HT-29 (cell line): ENCODE measurements around the gene SARS1. TPM values are rescaled to one million over a fixed set of nuclear protein-coding genes. Genes with fewer than 3 reads are reported as not detected.
"Not testable (repeated sequence)": the region's sequence is repeated elsewhere in the genome, so short reads cannot be mapped to it uniquely, and the experiment has no call there.

ENCODE experiments used
- DNase-seq: peaks from one replicate; pipeline ENCODE4 v3.0.0-alpha.2; 2015; ENCODE audit warnings: low spot score
- total RNA-seq: library from RNA; depleted of rRNA; stranded (reverse); fragments of >200 nt; shearing (Covaris generic); gene quantifications from 2 replicates; pipeline ENCODE4 v1.2.3, GENCODE V29; 2014

Gene SARS1
- total RNA-seq, 1 experiment from 2014 or later, result 109 TPM

DNA sequence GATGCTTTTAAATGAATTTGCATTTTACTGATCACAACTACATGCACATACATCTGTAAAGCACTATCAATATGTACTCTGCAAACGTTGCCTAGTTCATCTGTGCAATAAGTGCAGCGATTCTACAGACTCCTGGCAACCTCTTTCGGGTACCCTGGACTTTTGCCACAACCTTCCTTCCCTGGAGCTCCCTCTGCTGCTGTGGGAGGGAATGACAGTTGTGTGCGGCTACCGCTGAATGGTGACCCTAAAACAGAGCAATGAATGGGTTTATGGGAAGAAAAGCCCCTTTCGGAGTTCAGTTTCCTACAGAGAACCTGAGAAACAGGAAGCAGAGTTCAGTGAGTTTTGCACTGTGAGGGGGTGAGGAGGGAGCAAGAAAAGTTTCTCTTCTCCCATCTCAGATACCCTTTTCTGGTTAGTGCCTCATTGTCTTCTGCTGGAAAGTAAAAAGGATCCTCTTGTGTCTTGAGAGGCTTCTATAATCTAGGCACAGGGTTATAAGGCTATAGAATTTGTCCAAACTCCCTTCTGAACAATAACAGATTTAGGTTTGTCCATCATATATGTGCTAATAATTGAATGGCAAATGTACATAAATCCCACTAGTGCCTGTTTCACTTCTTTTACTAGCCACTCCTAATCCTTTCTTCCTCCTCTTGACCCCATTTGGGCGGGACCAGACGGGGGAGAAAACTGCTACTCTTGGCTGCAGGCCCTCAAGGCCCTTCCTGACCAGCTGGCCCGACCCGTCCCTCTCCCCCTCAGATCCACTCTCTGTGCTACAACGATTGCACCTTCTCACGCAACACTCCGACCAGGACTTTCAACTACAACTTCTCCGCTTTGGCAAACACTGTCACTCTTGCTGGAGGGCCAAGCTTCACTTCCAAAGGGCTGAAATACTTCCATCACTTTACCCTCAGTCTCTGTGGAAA lies 19.8 kb upstream of the SARS1 start:
- peak; percentile 77 for DNase-seq

DNA sequence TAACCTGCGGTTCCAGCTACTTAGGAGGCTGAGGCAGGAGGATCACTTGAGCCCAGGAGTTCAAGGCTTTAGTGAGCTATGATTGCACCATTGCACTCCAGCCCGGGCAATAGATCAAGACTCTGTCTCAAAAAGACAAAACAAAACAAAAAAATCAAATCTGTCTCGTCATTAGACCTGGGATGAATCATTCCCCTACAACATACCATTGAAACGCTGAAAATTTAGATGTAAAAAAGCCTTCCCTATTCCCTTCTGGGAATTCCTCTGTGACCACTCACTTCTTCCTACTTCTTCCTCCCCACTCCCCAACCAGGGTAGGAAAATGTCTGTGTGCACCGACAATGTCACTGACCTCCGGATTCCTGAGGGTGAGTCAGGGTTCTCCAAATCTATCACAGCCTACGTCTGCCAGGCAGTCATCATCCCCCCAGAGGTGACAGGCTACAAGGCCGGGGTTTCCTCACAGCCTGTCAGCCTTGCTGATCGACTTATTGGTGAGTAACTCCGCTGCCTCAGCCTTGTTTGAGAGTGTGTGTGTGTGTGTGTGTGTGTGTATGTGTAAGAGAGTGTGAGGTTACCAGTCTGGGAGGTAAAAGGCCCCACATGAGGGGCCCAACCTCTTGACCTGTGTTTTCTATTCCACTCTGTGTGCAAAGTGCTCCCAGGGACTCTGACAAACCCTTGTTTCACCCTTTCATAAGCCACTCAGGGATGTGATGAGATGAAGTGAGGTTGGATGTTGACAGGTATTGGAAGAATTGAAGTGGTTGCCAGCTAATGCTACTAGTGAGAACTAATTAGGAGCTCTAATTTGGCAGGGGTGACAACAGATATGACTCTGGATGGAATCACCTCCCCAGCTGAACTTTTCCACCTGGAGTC lies 16.3 kb upstream of the SARS1 start:
- DNase-seq, result no peak

DNA sequence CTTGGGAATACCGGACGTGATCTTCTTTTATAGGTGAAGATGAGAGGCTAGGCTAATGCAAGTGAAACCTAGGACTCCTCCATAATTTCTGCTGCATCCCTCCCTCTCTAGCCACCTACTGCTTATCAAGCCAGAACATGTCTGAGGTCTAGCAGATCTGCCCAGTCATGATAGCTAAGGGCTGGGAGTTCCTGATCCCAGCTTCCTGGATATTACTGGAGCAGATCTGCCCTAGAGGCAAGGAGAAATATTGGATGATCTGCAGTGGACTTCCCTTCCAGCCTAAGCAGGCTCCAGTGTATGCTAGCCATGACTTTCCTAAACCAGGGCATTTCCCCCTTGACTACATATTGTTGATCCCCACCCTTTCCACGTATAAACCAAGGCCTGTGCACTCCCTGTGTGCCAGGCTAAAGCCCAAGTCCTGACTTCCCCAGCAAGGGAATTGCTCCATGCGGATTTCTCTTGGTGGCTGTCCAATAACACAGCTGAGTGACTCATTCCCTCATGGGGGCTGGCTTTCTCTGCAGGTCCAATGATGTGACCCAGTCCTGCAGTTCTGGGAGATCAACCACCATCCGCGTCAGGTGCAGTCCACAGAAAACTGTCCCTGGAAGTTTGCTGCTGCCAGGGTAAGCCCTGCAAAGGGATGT lies 15.5 kb upstream of the SARS1 start:
- no peak for DNase-seq

DNA sequence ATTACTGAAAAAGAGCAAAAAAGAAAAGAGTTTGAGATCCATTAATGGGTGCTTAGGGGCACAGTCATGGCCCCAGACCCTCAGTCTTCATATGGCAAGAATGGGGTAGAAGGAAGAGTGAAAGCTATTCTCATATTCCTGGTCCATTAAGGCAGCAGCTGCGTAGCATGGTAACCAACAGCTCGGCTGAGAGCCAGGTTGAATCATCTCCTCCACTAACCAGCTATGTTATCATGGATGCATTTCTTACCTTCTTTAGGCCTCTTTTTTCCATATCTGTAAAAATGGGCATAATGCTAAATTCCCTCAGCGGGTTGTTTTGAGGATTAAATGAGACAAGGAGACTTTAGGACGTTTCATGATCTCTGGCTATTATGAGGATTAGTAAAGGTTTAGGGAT lies 15.0 kb upstream of the SARS1 start:
- no peak for DNase-seq

DNA sequence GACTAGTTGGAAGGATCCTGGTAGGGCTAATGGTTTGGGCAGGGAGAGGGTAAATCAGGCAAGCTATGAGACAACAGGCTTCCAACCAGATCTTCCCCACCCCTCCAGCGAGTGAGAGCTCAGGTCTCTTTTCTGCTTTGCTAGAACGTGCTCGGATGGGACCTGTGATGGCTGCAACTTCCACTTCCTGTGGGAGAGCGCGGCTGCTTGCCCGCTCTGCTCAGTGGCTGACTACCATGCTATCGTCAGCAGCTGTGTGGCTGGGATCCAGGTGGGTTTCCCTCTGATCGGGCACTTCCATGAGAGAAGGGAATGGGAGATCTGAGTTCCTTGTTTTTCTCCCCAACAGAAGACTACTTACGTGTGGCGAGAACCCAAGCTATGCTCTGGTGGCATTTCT lies 14.0 kb upstream of the SARS1 start:
- DNase-seq, result no peak

DNA sequence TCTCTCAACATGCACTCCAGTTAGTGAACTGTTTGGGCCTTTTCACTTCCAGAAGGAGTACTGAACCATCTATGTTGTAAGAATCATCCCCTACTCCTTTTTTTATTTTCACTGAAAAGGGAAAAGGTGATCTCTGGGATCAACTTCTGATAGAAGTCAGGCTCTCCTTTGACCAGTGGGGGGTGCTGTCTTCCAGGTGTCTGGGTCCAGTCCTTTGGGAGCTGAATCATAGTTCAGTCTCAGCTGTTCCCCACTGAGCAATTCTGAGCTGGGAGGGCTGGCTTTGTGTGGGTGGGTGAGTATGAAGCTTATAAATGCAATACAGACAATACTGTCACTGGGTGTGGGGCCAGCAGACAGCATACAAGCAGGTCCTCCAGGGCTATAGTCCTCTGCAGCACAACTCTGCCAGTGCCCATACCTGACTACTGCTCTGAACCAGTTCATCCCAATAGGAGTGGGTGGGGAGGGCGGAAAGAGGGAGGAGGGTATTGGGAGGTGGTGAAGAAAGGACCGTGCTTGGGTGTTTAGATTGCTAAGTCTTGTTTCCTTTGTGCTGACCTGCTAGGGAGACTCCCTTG lies 12.5 kb upstream of the SARS1 start:
- peak; percentile 46 for DNase-seq

DNA sequence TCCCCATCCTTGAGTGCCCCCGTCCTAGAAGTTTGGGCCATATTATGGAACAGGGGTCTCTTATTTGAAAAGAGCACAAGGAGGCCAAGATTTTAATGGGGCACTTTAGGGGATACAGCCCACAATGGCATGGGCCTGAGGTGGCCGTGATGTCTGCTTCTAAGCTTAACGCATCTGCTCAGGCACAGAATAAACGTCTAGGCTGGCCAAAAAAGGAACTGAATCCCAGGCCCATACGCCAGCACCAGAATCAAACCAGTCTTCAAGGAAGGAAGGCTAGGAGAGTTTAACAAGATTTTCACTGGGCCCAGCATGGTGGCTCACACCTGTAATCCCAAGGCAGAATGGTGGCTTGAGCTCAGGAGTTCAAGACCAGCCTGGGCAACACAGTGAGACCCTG lies 9.2 kb upstream of the SARS1 start:
- no peak for DNase-seq

DNA sequence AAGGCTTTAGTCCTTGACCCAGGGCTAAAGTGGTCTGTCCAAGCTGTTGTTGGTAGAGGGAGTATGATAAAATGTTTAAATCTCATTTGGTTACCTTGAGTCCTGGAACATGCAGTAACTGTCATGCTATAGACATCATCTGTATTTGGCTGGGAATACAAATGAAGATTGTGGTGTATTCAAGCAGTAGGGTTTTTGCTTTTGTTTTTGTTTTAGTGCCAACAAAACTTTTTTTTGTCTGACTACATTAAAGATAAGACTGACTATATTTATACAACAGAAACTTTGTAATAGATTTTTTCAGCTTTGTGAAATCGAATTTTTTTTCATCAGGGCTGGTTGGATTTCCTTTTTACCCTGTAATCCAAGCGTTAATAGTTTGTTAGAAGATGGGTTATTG lies 7.4 kb upstream of the SARS1 start:
- no peak for DNase-seq

DNA sequence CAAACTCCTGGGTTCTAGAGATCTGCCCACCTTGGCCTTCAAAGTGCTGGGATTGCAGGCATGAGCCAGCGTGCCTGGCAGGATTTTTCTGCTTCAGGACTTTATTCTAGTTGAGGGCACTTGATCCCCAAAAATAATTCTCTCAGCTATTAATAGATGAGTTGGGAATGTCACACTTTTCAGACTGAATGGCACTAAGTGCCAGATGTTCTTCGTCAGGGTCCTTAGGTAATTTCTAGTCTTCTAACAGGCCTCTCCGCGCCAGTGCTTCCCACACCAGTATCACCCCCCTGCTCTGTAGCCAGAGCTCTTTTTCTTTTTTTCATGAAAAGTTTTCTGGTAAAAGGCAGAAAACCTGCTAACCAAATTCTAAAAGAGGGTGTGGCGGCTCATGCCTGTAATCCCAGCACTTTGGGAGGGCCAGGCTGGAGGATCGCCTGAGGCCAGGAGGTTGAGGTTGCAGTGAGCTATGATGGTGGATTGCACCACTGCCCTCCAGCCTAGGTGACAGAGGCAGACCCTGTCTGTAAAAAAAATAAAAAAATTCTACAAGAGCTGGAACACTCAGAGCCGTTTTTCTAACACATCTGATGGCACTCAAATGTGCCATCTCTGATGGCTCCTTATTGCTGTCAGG lies 6.1 kb upstream of the SARS1 start:
- DNase-seq, result no peak

DNA sequence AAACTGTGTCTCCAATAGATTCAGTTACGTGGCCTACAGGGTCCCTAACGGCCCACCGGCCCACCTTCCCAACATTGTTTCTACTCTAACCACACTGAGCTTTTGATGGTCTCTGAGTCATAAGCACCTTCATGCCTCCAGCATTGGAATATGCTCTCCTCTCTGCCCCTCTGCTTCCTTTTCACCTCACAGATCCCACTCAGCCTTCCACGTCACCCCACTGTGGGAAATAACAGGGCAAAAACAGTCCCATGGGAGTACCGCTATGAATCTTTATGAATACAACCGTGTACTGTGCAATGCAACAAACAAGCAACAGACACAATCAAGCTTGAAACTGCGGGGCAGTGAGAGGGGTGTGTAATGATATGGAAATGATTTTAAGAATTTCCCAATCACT lies 5.3 kb upstream of the SARS1 start:
- DNase-seq, result no peak

DNA sequence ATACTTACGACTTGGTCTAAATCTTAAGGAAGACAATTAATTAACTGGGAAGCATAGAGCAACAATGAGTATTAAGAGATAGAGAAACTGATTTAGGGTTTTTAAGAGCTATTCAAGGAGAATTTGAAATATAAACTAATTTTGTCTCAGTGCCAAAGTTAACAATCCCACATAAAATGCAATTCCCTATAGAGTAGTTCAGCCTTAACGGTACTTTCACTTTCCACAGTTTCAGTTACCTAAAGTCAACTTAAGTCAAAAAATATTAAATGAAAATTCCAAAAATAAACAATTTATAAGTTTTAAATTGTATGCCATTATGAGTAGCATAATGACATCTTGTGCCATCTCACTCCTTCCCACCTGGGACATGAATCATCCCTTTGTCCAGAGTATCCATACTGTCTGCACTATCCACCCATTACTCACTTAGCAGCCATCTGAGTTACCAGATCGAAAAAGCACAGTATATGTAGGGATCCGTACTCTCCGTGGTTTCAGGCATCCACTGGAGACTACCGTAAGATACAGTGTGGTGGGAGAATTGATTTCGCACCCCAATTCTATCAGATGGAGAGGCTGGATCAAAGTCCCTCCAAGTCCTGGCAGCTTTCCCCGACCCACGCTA lies 4.8 kb upstream of the SARS1 start:
- DNase-seq, result no peak

DNA sequence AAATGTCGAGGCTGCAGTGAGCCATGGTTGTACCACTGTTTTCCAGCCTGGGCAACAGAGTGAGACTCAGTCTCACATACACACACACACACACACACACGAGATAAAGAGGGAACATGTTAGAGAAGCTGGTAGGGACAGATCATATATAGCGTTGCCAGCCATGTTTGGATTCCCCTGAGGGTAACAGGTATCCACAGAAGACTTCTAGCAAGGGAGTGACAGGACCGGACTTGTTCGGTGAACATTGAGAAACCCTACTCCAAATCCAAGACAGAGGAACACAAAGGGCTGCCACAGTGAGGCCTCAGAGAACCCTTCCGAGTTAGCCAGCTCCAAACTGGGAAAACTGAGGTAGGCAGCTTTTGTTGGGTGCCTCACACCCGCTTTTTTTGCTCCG lies 3.7 kb upstream of the SARS1 start:
- DNase-seq, result no peak

DNA sequence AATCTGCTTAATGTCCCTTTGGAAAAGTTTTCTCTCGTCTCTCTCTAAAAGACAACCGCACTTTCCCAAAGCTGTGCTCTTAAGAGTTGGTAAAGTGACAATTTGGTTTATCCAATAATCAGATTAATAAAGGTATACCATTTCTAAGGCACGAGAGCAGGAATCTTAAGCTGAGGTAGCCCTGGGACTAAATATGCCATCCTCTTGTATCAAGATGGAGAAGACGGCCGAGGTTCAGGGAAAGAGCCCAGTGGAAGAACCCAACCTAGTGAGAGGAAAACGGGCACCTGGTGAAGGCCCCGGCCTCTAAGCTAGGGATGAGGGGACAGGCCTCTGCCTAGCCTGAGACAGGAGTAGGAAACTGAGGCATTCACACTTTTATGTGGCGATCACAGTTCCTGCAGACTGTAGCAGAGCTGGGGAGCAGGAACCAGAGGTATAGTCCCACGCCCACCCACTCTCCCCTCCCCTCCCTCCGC lies 334 bp upstream of the SARS1 start:
- no peak for DNase-seq

DNA sequence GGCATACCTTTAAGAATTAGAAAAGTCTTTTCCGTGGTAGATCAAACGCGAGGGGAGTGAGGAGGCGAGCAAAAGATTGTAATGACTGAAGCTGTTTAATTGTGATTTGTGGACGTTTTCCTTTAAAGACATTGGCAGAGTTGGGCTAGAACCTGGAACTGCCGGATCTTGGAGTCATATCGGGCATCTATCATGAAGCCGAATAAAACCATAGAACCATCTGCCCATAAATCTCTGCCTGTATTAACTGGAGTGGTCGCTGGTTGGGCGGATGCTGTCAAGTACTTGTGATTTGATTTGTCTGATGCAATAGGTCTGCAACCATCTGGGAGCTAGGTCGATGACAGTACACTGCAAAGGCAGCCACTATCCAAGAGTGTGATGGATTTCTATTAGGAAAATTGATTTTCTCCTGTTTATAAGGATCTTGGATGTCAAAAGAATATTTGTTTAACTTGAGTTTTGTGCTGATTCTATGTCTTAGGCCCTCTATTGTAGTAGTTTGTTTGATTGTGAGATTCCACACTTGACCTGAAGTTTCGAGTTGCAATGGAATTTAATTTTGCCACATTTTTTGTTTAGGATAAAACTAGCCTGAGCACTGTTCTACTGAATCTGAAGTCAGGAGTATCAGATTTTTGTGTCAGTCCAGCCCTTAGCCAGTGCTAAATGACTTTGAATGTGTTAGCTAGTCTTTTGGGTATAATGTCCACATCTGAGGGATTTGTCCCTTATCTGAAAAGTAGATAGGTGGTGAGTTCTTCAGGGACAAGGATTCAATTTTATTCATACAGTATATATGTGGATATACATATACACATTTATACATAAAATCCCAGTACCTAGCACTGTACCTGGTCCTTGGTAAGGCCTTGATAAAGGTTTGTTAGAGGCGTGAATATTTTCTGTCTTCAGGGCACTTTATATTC lies 1.2 kb downstream of the SARS1 start:
- peak; percentile 62 for DNase-seq

DNA sequence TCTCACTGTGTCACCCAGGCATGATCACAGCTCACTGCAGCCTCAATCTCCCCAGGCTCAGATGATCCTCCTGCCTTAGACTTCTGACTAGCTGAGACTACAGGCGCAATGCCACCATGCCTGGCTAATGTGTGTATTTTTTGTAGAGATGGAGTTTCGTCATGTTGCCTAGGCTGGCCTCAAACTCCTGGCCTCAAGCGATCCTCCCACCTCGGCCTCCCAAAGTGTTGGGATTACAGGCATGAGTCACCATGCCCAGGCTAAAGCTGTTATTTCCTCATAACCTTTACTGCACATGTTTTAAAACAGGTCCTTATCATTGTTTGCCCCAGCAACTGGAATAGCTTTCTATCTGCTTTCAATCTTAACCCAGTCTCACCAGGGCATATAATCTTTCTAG lies 2.9 kb downstream of the SARS1 start:
- no peak for DNase-seq

DNA sequence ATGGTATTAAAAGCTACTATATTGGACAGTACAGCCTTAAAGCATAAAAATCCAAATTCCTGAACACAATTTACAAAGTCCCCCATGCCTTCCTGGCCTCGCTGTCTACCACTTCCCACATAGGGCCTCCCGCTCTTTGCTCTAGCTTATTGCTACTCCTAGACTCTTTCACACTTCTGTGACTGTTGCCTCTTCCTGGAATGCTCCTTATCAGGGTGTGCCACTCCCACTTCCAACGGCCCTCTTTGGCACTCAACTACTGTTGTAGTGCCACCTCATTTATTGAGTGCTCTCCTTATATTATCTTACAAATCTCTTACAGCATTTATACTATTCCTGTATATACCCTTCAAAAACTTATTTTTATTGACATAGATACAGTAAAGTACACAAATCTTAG lies 4.8 kb downstream of the SARS1 start:
- DNase-seq, result no peak

DNA sequence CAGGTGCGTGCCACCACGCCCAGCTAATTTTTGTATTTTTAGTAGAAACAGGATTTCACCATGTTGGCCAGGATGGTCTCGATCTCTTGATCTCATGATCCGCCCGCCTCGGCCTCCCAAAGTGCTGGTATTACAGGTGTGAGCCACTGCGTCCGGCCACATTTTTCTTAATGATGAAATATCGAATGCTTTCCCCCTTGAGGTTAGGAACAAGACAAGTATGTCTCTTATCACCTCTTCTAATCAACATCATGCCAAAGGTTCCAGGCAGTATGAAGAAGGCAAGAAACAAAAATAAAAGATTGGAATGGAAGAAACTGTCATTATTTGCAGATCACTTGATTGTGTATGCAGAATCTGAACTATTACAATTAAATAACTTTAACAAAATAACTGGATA lies 7.5 kb downstream of the SARS1 start:
- not testable (repeated sequence) for DNase-seq

DNA sequence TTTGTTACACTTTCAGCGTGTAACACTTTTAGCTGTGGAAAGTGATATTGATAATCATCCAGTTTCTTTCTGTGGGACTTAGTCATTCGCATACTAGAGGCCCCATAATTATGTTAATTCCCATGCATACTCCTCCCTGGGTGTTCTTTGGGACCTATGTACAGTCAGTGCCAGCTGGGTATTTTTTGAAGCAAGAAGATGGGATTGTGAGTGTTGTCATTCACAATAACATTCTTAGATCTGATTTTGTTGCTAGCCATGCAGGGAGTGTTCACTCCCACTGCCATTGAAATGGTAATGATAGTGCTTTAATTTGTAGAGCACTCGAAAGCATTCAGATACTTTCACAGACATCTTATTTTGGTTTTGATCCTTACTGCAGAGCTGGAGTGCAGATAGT lies 11.6 kb downstream of the SARS1 start:
- no peak for DNase-seq

DNA sequence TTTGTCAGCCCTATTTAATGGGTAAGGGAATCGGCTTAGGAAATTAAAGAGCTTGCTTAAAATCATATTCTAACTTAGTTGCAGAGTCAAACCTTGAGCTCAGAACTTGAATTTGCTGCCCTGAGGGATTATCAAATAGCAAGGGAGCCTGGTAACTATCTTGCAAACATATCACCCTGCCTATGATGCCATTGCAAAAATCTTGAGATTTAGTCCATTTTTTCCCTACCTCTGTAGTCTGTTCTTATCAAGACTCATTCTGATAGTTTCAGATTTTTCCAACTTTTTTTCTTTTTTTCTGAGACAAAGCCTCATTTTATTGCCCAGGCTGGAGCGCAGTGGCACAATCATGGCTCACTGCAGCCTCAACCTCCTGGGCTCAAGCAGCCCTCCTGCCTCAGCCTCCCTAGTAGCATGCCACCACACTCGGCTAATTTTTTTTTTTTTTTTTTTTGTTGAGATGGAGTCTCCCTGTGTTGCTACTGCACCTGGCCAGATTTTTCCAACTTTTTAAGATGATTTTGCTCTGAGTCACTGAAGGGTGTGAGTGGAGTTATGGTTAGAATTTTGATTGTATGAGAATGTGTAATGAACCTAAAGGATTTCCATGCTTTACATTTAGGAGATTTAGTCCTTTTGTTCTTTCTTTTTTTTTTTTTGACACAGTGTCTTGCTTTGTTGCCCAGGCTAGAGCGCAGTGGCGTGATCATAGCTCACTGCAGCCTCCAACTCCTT lies 12.2 kb downstream of the SARS1 start:
- no peak for DNase-seq
